ENCODE results near the gene ZNF442. TPM values are rescaled to one million over a fixed set of nuclear protein-coding genes. Genes with fewer than 3 reads are reported as not detected.

Gene ZNF442
- total and polyA plus RNA-seq, 2 donors (not counting 1 experiment from before 2014, with no cell fraction given) = 0.81 to 5.1 TPM

DNA sequence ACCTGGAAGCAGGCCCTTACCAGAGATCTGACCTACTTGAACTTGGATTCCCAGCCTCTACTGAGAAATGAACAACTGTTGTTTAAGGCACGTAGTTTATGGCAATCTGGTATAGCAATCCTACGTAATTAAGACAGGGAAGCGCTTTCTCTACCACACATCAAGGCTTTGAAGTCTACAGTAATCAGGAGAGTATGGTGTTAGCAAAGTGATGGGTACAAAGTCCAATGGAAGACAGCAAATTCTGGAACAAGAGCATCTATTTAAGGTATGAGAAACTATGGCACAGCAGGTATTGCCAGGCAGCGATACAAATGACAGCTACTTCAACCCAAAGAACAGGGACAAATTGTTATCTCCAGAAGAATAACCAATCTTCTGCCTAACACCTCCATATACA lies 35.1 kb downstream of the ZNF442 start:
- TF ChIP-seq, protein P1, sequence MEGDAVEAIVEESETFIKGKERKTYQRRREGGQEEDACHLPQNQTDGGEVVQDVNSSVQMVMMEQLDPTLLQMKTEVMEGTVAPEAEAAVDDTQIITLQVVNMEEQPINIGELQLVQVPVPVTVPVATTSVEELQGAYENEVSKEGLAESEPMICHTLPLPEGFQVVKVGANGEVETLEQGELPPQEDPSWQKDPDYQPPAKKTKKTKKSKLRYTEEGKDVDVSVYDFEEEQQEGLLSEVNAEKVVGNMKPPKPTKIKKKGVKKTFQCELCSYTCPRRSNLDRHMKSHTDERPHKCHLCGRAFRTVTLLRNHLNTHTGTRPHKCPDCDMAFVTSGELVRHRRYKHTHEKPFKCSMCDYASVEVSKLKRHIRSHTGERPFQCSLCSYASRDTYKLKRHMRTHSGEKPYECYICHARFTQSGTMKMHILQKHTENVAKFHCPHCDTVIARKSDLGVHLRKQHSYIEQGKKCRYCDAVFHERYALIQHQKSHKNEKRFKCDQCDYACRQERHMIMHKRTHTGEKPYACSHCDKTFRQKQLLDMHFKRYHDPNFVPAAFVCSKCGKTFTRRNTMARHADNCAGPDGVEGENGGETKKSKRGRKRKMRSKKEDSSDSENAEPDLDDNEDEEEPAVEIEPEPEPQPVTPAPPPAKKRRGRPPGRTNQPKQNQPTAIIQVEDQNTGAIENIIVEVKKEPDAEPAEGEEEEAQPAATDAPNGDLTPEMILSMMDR (conservative IDR thresholded peaks at IDR 0.05 in 1 of 2, IDR thresholded peaks at IDR 0.05 in 1 of 2; ENCODE audit: low read depth in 1 of 2, low read length in 2 of 2) = no peak
- TF ChIP-seq EZH2 (IDR thresholded peaks at IDR 0.05; ENCODE audit: low read length, missing control alignments) = no peak
- H3K79me2 ChIP-seq (ENCODE audit: control insufficient read depth, insufficient read depth, low read length) = no peaks in the 10 kb centered on the region
- H3K27me3 ChIP-seq (ENCODE audit: control insufficient read depth, insufficient read depth, low read length) = no peaks in the 10 kb centered on the region
- H2AFZ ChIP-seq (ENCODE audit: low read length) = no peak overlapping the region
- peaks cover 6% of the 10 kb centered on the region for H3K4me1 ChIP-seq (ENCODE audit: control insufficient read depth, extremely low read depth, insufficient read depth, low read length)
- no peaks in the 10 kb centered on the region for H3K36me3 ChIP-seq (ENCODE audit: control insufficient read depth, insufficient read depth, low read length)
- no peak overlapping the region for H3K9ac ChIP-seq (ENCODE audit: insufficient read depth, low read length)
- DNase-seq (ENCODE audit: low read depth in 2 of 2) = no peak
- H4K20me1 ChIP-seq (ENCODE audit: control insufficient read depth, extremely low read depth, insufficient read depth, low read length) = no peaks in the 10 kb centered on the region
- no peak overlapping the region for H3K4me3 ChIP-seq (replicated peaks in 1 of 4; ENCODE audit: control extremely low read depth in 1 of 4, insufficient read depth in 1 of 4, low read depth in 3 of 4, low read length in 4 of 4)
- H3K9me3 ChIP-seq (ENCODE audit: control insufficient read depth, insufficient read depth, low read depth, low read length) = no peaks in the 10 kb centered on the region
- H3K27ac ChIP-seq (ENCODE audit: insufficient read depth, low read length) = no peak overlapping the region
- no peak overlapping the region for H3K4me2 ChIP-seq (ENCODE audit: extremely low read depth, insufficient read depth, low read length)

DNA sequence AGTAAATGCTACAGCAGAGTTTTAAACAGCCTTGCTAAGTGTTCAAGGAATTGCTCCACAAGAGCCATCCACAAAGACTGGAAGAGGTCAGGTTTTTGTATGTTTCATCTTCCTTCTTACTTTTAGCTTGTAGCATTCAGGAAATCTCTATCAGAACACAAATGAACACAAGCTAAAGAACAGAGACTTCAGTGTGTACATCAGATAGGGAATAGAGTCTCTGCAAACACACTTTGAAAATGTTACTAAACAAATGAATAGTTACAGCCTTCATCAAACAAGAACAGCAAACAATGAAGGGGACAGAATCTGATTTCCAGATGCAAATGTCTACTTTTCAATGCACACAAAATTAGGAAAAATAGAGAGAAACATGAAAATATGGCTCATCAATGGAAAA lies 39.8 kb downstream of the ZNF442 start:
- H3K36me3 ChIP-seq (ENCODE audit: control insufficient read depth, insufficient read depth, low read length) = no peaks in the 10 kb centered on the region
- no peak for TF ChIP-seq EZH2 (IDR thresholded peaks at IDR 0.05; ENCODE audit: low read length, missing control alignments)
- TF ChIP-seq, protein P1 (conservative IDR thresholded peaks at IDR 0.05 in 1 of 2, IDR thresholded peaks at IDR 0.05 in 1 of 2; ENCODE audit: low read depth in 1 of 2, low read length in 2 of 2) = no peak

GRCh38 chr19:12318782-12319413 lies 46.6 kb downstream of the ZNF442 start:
- H3K4me3 ChIP-seq (replicated peaks in 1 of 4; ENCODE audit: control extremely low read depth in 1 of 4, insufficient read depth in 1 of 4, low read depth in 3 of 4, low read length in 4 of 4) = no peak overlapping the region
- H3K27me3 ChIP-seq (ENCODE audit: control insufficient read depth, insufficient read depth, low read length) = no peaks in the 10 kb centered on the region
- peaks cover 3% of the 10 kb centered on the region for H3K9me3 ChIP-seq (ENCODE audit: control insufficient read depth, insufficient read depth, low read depth, low read length)
- no peaks in the 10 kb centered on the region for H3K36me3 ChIP-seq (ENCODE audit: control insufficient read depth, insufficient read depth, low read length)
- H3K27ac ChIP-seq (ENCODE audit: insufficient read depth, low read length) = no peak overlapping the region
- DNase-seq (ENCODE audit: low read depth in 2 of 2) = no peak
- no peak overlapping the region for H3K9ac ChIP-seq (ENCODE audit: insufficient read depth, low read length)
- H3K4me2 ChIP-seq (ENCODE audit: extremely low read depth, insufficient read depth, low read length) = no peak overlapping the region
- no peaks in the 10 kb centered on the region for H3K4me1 ChIP-seq (ENCODE audit: control insufficient read depth, extremely low read depth, insufficient read depth, low read length)
- TF ChIP-seq, protein P1 (conservative IDR thresholded peaks at IDR 0.05 in 1 of 2, IDR thresholded peaks at IDR 0.05 in 1 of 2; ENCODE audit: low read depth in 1 of 2, low read length in 2 of 2) = no peak
- TF ChIP-seq EZH2 (IDR thresholded peaks at IDR 0.05; ENCODE audit: low read length, missing control alignments) = no peak
- no peaks in the 10 kb centered on the region for H3K79me2 ChIP-seq (ENCODE audit: control insufficient read depth, insufficient read depth, low read length)
- no peaks in the 10 kb centered on the region for H4K20me1 ChIP-seq (ENCODE audit: control insufficient read depth, extremely low read depth, insufficient read depth, low read length)
- no peak overlapping the region for H2AFZ ChIP-seq (ENCODE audit: low read length)

More for the DNA sequence above, 39.8 kb downstream of the ZNF442 start:
- DNase-seq (ENCODE audit: low read depth in 2 of 2) = no peak
- Histone ChIP-seq H3K79me2 (ENCODE audit: control insufficient read depth, insufficient read depth, low read length) (no peaks in the 10 kb centered on the region), H3K9ac (ENCODE audit: insufficient read depth, low read length) (no peak overlapping the region), H3K4me2 (ENCODE audit: extremely low read depth, insufficient read depth, low read length) (no peak overlapping the region), H3K27me3 (ENCODE audit: control insufficient read depth, insufficient read depth, low read length) (no peaks in the 10 kb centered on the region), H3K27ac (ENCODE audit: insufficient read depth, low read length) (no peak overlapping the region), H4K20me1 (ENCODE audit: control insufficient read depth, extremely low read depth, insufficient read depth, low read length) (no peaks in the 10 kb centered on the region), H3K4me1 (ENCODE audit: control insufficient read depth, extremely low read depth, insufficient read depth, low read length) (no peaks in the 10 kb centered on the region), H3K4me3 (replicated peaks in 1 of 4; ENCODE audit: control extremely low read depth in 1 of 4, insufficient read depth in 1 of 4, low read depth in 3 of 4, low read length in 4 of 4) (no peak overlapping the region), H3K9me3 (ENCODE audit: control insufficient read depth, insufficient read depth, low read depth, low read length) (no peaks in the 10 kb centered on the region), H2AFZ (ENCODE audit: low read length) (no peak overlapping the region)

Data from fibroblast of lung (primary cell).